ENCODE measurements around the gene HYAL1. TPM values are rescaled to one million over a fixed set of nuclear protein-coding genes. Genes with fewer than 3 reads are reported as not detected.

The HYAL1 gene
- total RNA-seq, 4 donors from 2014 or later, result 19.5 to 31.0 (median 27.4) TPM

DNA sequence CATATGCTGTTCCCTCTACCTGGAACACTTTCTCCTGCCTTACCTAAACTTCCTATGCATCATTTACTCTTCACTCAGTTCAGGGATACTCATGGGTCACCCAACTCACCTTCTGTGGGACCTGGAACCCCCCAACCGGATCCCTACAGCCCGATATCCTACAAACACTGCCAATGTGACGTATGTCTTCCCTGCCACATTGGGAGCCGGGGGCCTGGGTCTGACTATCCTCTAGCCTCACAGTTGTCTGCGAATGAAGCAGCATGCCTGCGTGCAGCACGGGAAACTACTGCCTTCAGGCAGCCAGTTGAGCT lies 46.8 kb upstream of the HYAL1 start:
- peak overlapping the region; percentile 97 for H3K27ac ChIP-seq
- H3K9me3 ChIP-seq, result no peaks in the 10 kb centered on the region
- peaks cover 57% of the 10 kb centered on the region for H3K4me1 ChIP-seq
- no peak for TF ChIP-seq POLR2AphosphoS5 (IDR thresholded peaks at IDR 0.05)
- TF ChIP-seq EP300 (IDR thresholded peaks at IDR 0.05), result no peak
- TF ChIP-seq, protein P1, sequence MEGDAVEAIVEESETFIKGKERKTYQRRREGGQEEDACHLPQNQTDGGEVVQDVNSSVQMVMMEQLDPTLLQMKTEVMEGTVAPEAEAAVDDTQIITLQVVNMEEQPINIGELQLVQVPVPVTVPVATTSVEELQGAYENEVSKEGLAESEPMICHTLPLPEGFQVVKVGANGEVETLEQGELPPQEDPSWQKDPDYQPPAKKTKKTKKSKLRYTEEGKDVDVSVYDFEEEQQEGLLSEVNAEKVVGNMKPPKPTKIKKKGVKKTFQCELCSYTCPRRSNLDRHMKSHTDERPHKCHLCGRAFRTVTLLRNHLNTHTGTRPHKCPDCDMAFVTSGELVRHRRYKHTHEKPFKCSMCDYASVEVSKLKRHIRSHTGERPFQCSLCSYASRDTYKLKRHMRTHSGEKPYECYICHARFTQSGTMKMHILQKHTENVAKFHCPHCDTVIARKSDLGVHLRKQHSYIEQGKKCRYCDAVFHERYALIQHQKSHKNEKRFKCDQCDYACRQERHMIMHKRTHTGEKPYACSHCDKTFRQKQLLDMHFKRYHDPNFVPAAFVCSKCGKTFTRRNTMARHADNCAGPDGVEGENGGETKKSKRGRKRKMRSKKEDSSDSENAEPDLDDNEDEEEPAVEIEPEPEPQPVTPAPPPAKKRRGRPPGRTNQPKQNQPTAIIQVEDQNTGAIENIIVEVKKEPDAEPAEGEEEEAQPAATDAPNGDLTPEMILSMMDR (IDR thresholded peaks at IDR 0.05), result no peak
- TF ChIP-seq POLR2A (IDR thresholded peaks at IDR 0.05), result no peak
- peaks cover 38% of the 10 kb centered on the region for H3K36me3 ChIP-seq
- DNase-seq (ENCODE audit: low spot score in 2 of 2), result no peak
- H3K4me3 ChIP-seq, result peak overlapping the region; percentile 87
- 0% methylated on average over 5 of the region's 7 CpGs for WGBS
- H3K27me3 ChIP-seq, result no peaks in the 10 kb centered on the region

DNA sequence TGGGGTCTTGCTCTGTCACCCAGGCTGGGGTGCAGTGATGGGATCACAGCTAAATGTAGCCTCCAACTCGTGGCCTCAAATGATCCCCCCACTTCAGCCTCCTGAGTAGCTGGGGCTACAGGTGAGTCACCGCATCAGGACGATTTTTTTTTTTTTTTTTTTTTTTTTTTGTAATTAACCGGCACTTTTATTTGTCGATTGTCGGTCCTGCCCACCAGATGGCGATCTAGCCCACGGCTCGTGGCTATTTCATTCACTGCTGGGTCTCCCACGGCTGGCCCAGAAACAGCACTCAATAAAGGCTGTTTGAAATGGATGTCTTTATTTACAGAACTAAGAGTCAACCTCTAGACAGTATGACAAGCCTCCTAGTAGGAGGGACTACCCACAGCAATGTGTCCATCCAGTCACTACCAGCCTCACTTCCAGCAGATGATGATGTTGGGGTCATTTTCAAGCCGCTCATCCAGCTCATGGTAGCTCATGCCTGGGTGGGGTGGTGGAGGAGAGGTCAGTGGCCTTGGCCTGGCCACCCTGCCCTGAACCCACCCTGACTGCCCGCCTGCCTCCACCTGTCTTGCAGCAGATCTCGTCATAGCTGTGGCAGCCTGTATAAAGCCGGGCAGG lies 43.9 kb upstream of the HYAL1 start:
- H3K36me3 ChIP-seq, result peaks cover 14% of the 10 kb centered on the region
- peaks cover 51% of the 10 kb centered on the region for H3K4me1 ChIP-seq
- no peaks in the 10 kb centered on the region for H3K27me3 ChIP-seq
- DNase-seq (ENCODE audit: low spot score in 2 of 2), result no peak
- 24% methylated on average over 14 of the region's 14 CpGs for WGBS
- H3K27ac ChIP-seq, result no peak overlapping the region
- H3K4me3 ChIP-seq, result no peak overlapping the region
- TF ChIP-seq POLR2A (IDR thresholded peaks at IDR 0.05), result no peak
- TF ChIP-seq POLR2AphosphoS5 (IDR thresholded peaks at IDR 0.05), result no peak
- TF ChIP-seq, protein P1 (IDR thresholded peaks at IDR 0.05), result peak; percentile 36 to 39
- no peak for TF ChIP-seq EP300 (IDR thresholded peaks at IDR 0.05)
- no peaks in the 10 kb centered on the region for H3K9me3 ChIP-seq

DNA sequence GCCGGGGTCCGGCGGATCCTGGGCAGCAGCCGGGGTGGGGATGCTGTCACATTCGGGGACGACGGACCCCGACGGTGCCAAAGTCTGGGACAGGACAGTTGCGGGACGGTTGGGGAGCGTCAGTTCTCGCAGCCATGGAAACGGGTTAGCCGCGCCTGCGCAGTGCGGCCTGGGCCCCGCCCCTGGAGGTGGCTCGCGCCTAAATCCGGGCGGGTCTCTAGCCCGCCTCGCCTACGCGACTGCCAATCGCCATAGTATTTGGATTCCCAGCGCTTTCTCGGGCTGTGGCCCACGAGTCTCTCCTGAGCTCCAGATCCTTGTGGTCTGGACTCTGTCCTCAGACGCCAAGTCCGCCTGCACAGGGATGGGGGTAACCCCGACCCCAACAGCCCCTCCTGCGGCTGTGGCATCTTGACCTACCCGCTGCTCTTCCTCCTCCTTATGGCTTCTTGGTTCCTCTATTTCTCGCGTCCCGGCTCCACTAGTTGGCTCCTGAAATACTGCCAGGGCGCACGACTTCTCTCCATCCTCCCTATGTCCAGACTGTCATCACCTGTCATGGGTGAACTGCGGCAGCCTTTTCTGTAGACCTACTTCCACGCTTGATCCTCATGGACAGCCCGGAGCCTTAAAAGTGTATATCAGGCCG lies 42.3 kb upstream of the HYAL1 start, which contains the start of gene ZMYND10:
TSS of gene ZMYND10 (minus strand) at position 147 of the 649 bp plus-strand sequence. CDS start 153 bp downstream, outside the sequence.
- Histone ChIP-seq H3K36me3 (peaks cover 14% of the 10 kb centered on the region), H3K4me3 (peak within 1 kb of the TSS; percentile 51), H3K27me3 (no peaks in the 10 kb centered on the region), H3K27ac (no peak within 1 kb of the TSS), H3K9me3 (no peaks in the 10 kb centered on the region), H3K4me1 (peaks cover 56% of the 10 kb centered on the region)
- TF ChIP-seq POLR2A (IDR thresholded peaks at IDR 0.05), result no peak
- TF ChIP-seq POLR2AphosphoS5 (IDR thresholded peaks at IDR 0.05), result no peak
- TF ChIP-seq, protein P1 (IDR thresholded peaks at IDR 0.05), result no peak
- TF ChIP-seq EP300 (IDR thresholded peaks at IDR 0.05), result no peak
- 30% methylated on average over 14 of the region's 45 CpGs for WGBS
- no peak for DNase-seq (ENCODE audit: low spot score in 2 of 2)

DNA sequence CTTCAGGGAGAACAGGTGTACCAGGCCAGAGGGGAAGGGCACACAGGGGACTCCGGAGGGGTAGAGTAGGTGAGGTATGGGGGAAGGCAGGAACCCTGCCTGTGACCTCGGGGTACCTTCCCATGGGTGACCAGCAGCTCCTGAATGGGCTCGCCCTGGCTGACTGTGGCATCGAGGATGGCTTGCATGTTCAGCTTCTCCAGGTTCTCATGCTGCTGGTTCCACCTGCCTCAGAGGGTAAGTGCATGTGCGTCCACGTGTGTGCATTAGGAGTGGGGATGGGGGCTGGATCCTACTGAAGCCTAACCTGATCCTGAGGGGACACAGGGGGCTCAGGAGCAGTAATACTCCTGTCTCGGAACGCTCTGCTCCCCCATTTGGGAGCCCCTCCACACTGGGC lies 41.6 kb upstream of the HYAL1 start:
- H3K4me1 ChIP-seq, result peaks cover 57% of the 10 kb centered on the region
- WGBS, result 69% methylated on average over 6 of the region's 8 CpGs
- no peak for DNase-seq (ENCODE audit: low spot score in 2 of 2)
- no peaks in the 10 kb centered on the region for H3K27me3 ChIP-seq
- no peaks in the 10 kb centered on the region for H3K9me3 ChIP-seq
- TF ChIP-seq EP300 (IDR thresholded peaks at IDR 0.05) (no peak), POLR2A (IDR thresholded peaks at IDR 0.05) (no peak), POLR2AphosphoS5 (IDR thresholded peaks at IDR 0.05) (no peak)
- TF ChIP-seq, protein P1 (IDR thresholded peaks at IDR 0.05), result no peak
- peaks cover 14% of the 10 kb centered on the region for H3K36me3 ChIP-seq
- H3K4me3 ChIP-seq, result peak overlapping the region; percentile 51
- no peak overlapping the region for H3K27ac ChIP-seq

DNA sequence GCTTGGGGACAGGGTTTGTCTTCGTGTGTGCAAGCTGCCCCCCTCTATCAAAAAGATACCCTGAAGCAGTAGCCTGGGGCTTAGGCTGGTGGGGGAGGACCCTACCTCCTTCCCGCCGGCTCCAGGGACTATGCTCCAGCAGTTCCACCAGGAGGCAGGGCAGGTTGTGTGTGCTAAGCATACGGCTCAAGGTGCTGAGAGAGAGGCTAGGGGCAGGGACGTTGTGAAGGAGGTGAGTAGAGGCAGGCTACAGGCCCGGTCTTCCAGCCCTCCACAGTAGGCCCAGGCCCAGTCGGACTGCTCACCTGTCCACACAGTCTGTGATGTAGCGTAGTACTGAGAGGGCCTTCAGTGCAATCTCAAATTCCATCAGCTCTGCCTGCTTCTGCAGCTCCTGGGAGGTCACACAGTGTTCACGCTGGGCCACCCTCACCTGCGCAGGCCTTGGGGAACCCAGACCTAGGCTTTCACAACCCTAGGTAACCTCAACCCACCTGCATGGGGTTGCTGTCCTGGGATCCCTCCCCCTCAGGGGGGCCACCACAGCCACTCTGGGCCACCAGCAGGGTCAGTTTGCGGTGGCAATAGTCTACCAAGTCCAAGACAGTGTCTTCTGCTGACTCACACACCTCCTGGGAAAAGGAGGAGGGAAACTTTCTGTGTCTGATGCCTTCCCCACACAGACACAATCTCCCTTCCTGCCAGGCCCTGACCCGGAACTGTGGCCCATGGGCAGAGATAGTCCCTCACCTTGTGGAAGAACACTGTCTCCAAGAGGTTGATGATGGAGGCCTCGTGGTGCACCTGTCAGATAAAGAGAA lies 39.6 kb upstream of the HYAL1 start:
- H3K36me3 ChIP-seq, result peaks cover 6% of the 10 kb centered on the region
- 89% methylated on average over 9 of the region's 13 CpGs for WGBS
- H3K9me3 ChIP-seq, result no peaks in the 10 kb centered on the region
- TF ChIP-seq, protein P1 (IDR thresholded peaks at IDR 0.05), result no peak
- TF ChIP-seq POLR2AphosphoS5 (IDR thresholded peaks at IDR 0.05), result no peak
- no peak for TF ChIP-seq POLR2A (IDR thresholded peaks at IDR 0.05)
- TF ChIP-seq EP300 (IDR thresholded peaks at IDR 0.05), result no peak
- no peak overlapping the region for H3K27ac ChIP-seq
- H3K27me3 ChIP-seq, result no peaks in the 10 kb centered on the region
- H3K4me1 ChIP-seq, result peaks cover 66% of the 10 kb centered on the region
- no peak for DNase-seq (ENCODE audit: low spot score in 2 of 2)
- H3K4me3 ChIP-seq, result no peak overlapping the region
